ENCODE data around the gene FKBP5.

The FKBP5 gene

GRCh38 chr6:35643162-35643535 lies 45.6 kb downstream of the FKBP5 start:
- Histone ChIP-seq H3K9me3 (ENCODE audit: control insufficient read depth, low read length) (no peaks in the 10 kb centered on the region), H3K4me3 (ENCODE audit: insufficient read depth, low read depth, low read length, poor library complexity, severe bottlenecking) (no peak overlapping the region), H3K4me1 (ENCODE audit: control insufficient read depth, insufficient read depth, low read length, poor library complexity, severe bottlenecking) (no peaks in the 10 kb centered on the region), H3K27me3 (replicated peaks; ENCODE audit: control insufficient read depth, insufficient read depth, low read length, poor library complexity, severe bottlenecking) (no peaks in the 10 kb centered on the region), H3K36me3 (ENCODE audit: control insufficient read depth, insufficient read depth, low read length) (peaks cover 22% of the 10 kb centered on the region), H3K27ac (ENCODE audit: insufficient read depth, low read length, poor library complexity, severe bottlenecking) (no peak overlapping the region)
- DNase-seq, result no peak

DNA sequence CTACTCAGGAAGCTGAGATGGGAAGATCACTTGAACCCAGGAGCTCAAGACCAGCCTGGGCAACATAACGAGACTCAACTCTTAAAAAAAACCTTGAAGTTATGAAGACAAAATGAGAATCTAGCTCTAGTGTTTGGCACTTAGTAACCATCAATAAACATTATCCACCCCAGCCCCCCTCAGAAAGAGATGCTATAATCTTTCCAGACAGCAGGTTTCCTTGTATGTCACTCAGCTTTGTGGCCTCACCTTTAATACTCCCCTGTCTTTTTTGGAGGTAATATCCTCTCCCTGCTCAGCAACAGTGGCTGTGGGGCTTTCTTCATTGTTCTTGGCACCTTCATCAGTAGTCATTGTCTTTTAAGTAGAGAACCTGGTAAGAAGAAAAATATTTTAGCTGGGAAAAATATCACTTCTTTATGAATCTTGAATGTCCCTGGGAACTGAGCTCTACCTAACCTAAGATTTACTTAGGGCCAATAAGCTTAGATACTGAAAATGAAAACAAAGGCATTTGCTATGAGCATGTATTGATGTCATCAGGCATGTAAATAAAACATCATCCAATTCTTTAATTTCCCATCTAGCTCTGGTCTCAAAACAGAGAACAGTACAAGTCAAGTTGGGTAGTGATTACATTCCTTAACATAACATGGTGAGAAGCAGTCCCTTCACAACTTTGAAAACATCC lies 46.1 kb downstream of the FKBP5 start:
- H3K4me3 ChIP-seq (ENCODE audit: insufficient read depth, low read depth, low read length, poor library complexity, severe bottlenecking), result no peak overlapping the region
- H3K27ac ChIP-seq (ENCODE audit: insufficient read depth, low read length, poor library complexity, severe bottlenecking), result no peak overlapping the region
- DNase-seq, result no peak
- no peaks in the 10 kb centered on the region for H3K9me3 ChIP-seq (ENCODE audit: control insufficient read depth, low read length)
- H3K27me3 ChIP-seq (replicated peaks; ENCODE audit: control insufficient read depth, insufficient read depth, low read length, poor library complexity, severe bottlenecking), result no peaks in the 10 kb centered on the region
- H3K4me1 ChIP-seq (ENCODE audit: control insufficient read depth, insufficient read depth, low read length, poor library complexity, severe bottlenecking), result no peaks in the 10 kb centered on the region
- peaks cover 22% of the 10 kb centered on the region for H3K36me3 ChIP-seq (ENCODE audit: control insufficient read depth, insufficient read depth, low read length)

DNA sequence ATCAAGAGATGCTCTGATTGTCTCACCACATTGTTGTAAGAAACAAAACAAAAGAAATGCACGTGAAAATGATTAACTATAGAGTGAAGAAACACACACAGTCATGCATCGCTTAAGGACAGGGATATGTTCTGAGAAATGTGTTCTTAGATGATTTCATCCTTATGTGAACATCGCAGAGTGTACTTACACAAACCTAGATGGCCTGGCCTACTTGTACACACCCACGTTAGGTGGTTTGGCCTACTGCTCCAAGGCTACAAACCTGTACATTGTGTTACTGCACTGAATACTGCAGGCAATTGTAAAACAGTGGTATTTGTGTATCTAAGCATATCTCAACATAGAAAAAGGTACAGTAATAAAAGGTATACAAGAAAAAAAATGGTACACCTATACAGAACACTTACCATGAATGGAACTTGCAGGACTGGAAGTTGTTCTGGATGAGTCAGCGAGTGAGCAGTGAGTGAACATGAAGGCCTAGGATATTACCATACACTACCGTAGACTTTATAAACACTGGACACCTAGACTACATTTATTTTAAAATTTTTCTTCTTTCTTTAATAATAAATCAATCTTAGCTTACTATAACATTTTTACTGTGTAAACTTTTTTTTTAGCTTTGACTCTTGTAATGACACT lies 48.6 kb downstream of the FKBP5 start:
- no peak overlapping the region for H3K27ac ChIP-seq (ENCODE audit: insufficient read depth, low read length, poor library complexity, severe bottlenecking)
- peaks cover 22% of the 10 kb centered on the region for H3K36me3 ChIP-seq (ENCODE audit: control insufficient read depth, insufficient read depth, low read length)
- H3K27me3 ChIP-seq (replicated peaks; ENCODE audit: control insufficient read depth, insufficient read depth, low read length, poor library complexity, severe bottlenecking), result no peaks in the 10 kb centered on the region
- no peaks in the 10 kb centered on the region for H3K4me1 ChIP-seq (ENCODE audit: control insufficient read depth, insufficient read depth, low read length, poor library complexity, severe bottlenecking)
- no peak overlapping the region for H3K4me3 ChIP-seq (ENCODE audit: insufficient read depth, low read depth, low read length, poor library complexity, severe bottlenecking)
- H3K9me3 ChIP-seq (ENCODE audit: control insufficient read depth, low read length), result no peaks in the 10 kb centered on the region
- DNase-seq, result no peak

- peaks cover 28% of the 10 kb centered on the region for H3K36me3 ChIP-seq (ENCODE audit: control insufficient read depth, insufficient read depth, low read length)
- DNase-seq, result no peak
Measured at GRCh38 chr6:35638679-35639078, 50.0 kb downstream of the FKBP5 start.

DNA sequence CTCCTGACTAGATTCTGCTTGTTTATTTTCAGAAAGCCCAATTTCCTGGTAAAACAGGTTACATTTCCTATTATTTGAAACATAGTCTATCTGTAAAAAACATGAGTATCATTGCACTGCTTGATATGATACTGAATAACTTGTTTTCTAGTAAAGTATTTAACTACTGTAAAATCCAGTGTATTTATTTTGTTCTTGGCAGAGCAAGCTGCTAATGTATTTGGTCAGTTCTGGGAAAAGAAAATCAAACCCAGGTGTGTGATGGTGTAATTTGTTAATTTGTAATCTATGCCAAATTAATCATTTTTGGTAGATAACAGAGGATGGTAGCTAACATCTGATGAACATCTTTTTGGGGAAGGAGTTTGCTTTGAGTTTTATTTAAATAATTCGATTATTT lies 50.8 kb downstream of the FKBP5 start:
- H3K27ac ChIP-seq (ENCODE audit: insufficient read depth, low read length, poor library complexity, severe bottlenecking), result no peak overlapping the region
- no peaks in the 10 kb centered on the region for H3K9me3 ChIP-seq (ENCODE audit: control insufficient read depth, low read length)
- peaks cover 31% of the 10 kb centered on the region for H3K36me3 ChIP-seq (ENCODE audit: control insufficient read depth, insufficient read depth, low read length)
- no peaks in the 10 kb centered on the region for H3K27me3 ChIP-seq (replicated peaks; ENCODE audit: control insufficient read depth, insufficient read depth, low read length, poor library complexity, severe bottlenecking)
- H3K4me1 ChIP-seq (ENCODE audit: control insufficient read depth, insufficient read depth, low read length, poor library complexity, severe bottlenecking), result no peaks in the 10 kb centered on the region
- H3K4me3 ChIP-seq (ENCODE audit: insufficient read depth, low read depth, low read length, poor library complexity, severe bottlenecking), result no peak overlapping the region
- no peak for DNase-seq

More at GRCh38 chr6:35638679-35639078, 50.0 kb downstream of the FKBP5 start:
- Histone ChIP-seq H3K4me1 (ENCODE audit: control insufficient read depth, insufficient read depth, low read length, poor library complexity, severe bottlenecking) (no peaks in the 10 kb centered on the region), H3K27ac (ENCODE audit: insufficient read depth, low read length, poor library complexity, severe bottlenecking) (no peak overlapping the region), H3K27me3 (replicated peaks; ENCODE audit: control insufficient read depth, insufficient read depth, low read length, poor library complexity, severe bottlenecking) (no peaks in the 10 kb centered on the region), H3K9me3 (ENCODE audit: control insufficient read depth, low read length) (no peaks in the 10 kb centered on the region), H3K4me3 (ENCODE audit: insufficient read depth, low read depth, low read length, poor library complexity, severe bottlenecking) (no peak overlapping the region)

DNA sequence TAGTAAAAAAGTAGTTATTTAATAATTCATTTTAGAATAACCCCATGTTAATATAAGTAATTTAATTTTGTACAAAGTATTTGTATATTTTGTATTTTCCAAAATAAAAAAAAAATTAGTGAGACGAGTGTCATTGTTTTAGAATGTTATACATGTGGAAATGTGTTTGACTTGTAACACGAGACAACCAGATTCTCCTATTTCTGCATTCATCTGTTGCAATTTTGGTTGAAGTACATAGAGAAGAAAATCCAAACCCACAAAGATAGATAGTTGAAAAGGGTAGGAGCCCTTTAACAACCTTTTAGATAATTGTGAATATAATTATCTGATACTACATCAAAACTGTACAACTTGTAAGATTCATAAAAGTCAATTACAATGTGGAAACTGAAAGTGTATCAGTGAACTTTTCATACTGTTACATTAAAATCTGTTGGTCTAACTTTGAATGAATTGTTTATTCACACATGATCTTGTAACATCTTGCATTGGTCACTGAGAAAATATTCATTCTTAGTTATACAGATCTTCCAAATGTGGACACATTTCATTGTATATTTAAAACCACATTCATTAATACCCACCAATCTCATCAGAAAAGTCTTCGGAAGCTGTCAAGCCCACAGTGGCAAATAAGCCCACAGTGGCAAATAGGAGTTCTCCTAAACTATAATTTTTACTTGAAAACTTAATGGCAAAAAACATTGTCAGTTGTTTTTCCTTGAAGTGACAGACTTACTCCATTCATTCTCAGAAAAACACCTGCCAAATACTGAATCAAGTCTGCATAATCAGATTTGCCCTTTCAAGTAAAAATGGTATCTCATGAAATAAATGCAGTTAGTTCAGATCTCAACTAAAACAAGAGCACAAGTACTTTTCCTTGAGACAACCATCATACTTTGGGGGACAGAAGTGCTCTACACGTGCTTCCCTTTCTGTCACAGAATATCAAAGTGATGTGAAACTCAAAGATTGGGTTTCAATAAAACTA lies 52.8 kb downstream of the FKBP5 start:
- H3K27ac ChIP-seq (ENCODE audit: insufficient read depth, low read length, poor library complexity, severe bottlenecking), result no peak overlapping the region
- H3K9me3 ChIP-seq (ENCODE audit: control insufficient read depth, low read length), result no peaks in the 10 kb centered on the region
- H3K27me3 ChIP-seq (replicated peaks; ENCODE audit: control insufficient read depth, insufficient read depth, low read length, poor library complexity, severe bottlenecking), result no peaks in the 10 kb centered on the region
- peaks cover 24% of the 10 kb centered on the region for H3K36me3 ChIP-seq (ENCODE audit: control insufficient read depth, insufficient read depth, low read length)
- H3K4me1 ChIP-seq (ENCODE audit: control insufficient read depth, insufficient read depth, low read length, poor library complexity, severe bottlenecking), result no peaks in the 10 kb centered on the region
- no peak for DNase-seq
- H3K4me3 ChIP-seq (ENCODE audit: insufficient read depth, low read depth, low read length, poor library complexity, severe bottlenecking), result no peak overlapping the region

GRCh38 chr6:35634316-35634715 lies 54.4 kb downstream of the FKBP5 start:
- DNase-seq, result no peak
- Histone ChIP-seq H3K4me1 (ENCODE audit: control insufficient read depth, insufficient read depth, low read length, poor library complexity, severe bottlenecking) (no peaks in the 10 kb centered on the region), H3K4me3 (ENCODE audit: insufficient read depth, low read depth, low read length, poor library complexity, severe bottlenecking) (no peak overlapping the region), H3K27me3 (replicated peaks; ENCODE audit: control insufficient read depth, insufficient read depth, low read length, poor library complexity, severe bottlenecking) (no peaks in the 10 kb centered on the region), H3K36me3 (ENCODE audit: control insufficient read depth, insufficient read depth, low read length) (peaks cover 15% of the 10 kb centered on the region), H3K27ac (ENCODE audit: insufficient read depth, low read length, poor library complexity, severe bottlenecking) (no peak overlapping the region), H3K9me3 (ENCODE audit: control insufficient read depth, low read length) (no peaks in the 10 kb centered on the region)

DNA sequence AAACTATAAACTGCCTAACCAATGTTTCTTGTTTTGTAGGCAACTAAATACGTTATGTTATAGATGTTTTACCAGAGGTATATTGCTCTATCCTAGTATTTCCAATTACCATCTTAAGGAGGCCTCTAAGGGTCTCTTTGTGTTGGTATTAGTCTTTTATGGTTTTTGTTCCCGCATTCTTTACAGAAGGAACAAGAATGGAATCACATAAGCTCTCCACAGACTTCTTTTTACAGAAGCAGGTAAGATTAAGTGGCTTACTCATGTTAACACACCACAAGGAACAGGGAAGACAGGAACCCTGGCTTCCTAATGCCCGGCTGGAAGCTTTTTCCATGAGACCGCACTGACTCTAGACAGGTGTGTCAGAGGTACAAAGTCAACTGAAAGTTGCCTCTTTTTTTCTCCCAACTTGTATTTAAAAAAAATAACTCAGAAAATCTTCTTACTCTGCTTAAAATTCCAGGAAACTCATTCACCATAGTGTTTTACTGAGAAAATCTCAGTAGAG lies 55.1 kb downstream of the FKBP5 start:
- no peak for DNase-seq
- Histone ChIP-seq H3K4me1 (ENCODE audit: control insufficient read depth, insufficient read depth, low read length, poor library complexity, severe bottlenecking) (no peaks in the 10 kb centered on the region), H3K36me3 (ENCODE audit: control insufficient read depth, insufficient read depth, low read length) (peaks cover 12% of the 10 kb centered on the region), H3K27me3 (replicated peaks; ENCODE audit: control insufficient read depth, insufficient read depth, low read length, poor library complexity, severe bottlenecking) (no peaks in the 10 kb centered on the region), H3K9me3 (ENCODE audit: control insufficient read depth, low read length) (no peaks in the 10 kb centered on the region), H3K27ac (ENCODE audit: insufficient read depth, low read length, poor library complexity, severe bottlenecking) (no peak overlapping the region), H3K4me3 (ENCODE audit: insufficient read depth, low read depth, low read length, poor library complexity, severe bottlenecking) (no peak overlapping the region)

- Histone ChIP-seq H3K27me3 (replicated peaks; ENCODE audit: control insufficient read depth, insufficient read depth, low read length, poor library complexity, severe bottlenecking) (no peaks in the 10 kb centered on the region), H3K36me3 (ENCODE audit: control insufficient read depth, insufficient read depth, low read length) (peaks cover 12% of the 10 kb centered on the region), H3K4me3 (ENCODE audit: insufficient read depth, low read depth, low read length, poor library complexity, severe bottlenecking) (no peak overlapping the region), H3K9me3 (ENCODE audit: control insufficient read depth, low read length) (no peaks in the 10 kb centered on the region), H3K4me1 (ENCODE audit: control insufficient read depth, insufficient read depth, low read length, poor library complexity, severe bottlenecking) (no peaks in the 10 kb centered on the region), H3K27ac (ENCODE audit: insufficient read depth, low read length, poor library complexity, severe bottlenecking) (no peak overlapping the region)
- DNase-seq, result no peak
Measured at GRCh38 chr6:35629876-35630378, 58.8 kb downstream of the FKBP5 start.

All from effector memory CD4-positive, alpha-beta T cell (primary cell).